Nephron progenitor cell (in vitro differentiated cells): ENCODE results near the gene PRPS1.

Experiments used
- DNase-seq: peaks from one replicate; pipeline ENCODE4 v3.0.0; 2021
- H3K27ac Mint-ChIP-seq: 2 replicates; pipeline ENCODE4 v1.8.0; 2021; ENCODE audit warnings: mild to moderate bottlenecking, moderate library complexity, mixed read lengths
- H3K27me3 Mint-ChIP-seq: 2 replicates; pipeline ENCODE4 v1.8.0; 2021; ENCODE audit warnings: mild to moderate bottlenecking, low read depth, mixed read lengths; ENCODE audit not compliant: poor library complexity
- H3K36me3 Mint-ChIP-seq: 2 replicates; pipeline ENCODE4 v1.8.0; 2021; ENCODE audit warnings: low read depth, mixed read lengths
- H3K4me1 Mint-ChIP-seq: 2 replicates; pipeline ENCODE4 v1.8.0; 2021; ENCODE audit warnings: mixed read lengths
- H3K4me3 Mint-ChIP-seq: 2 replicates; pipeline ENCODE4 v1.8.0; 2021; ENCODE audit warnings: mild to moderate bottlenecking, moderate library complexity, mixed read lengths
- H3K9me3 Mint-ChIP-seq: 2 replicates; pipeline ENCODE4 v1.8.0; 2021; ENCODE audit warnings: mild to moderate bottlenecking, moderate library complexity, mixed read lengths
- TF ChIP-seq, protein P1 (sequence below): fragments of 200-600 bp; sonication (generic); IDR thresholded peaks from 2 replicates; pipeline ENCODE4 v1.5.0; 2021; ENCODE audit warnings: antibody characterized with exemption

Gene PRPS1

GRCh38 chrX:107677501-107677901, 49.2 kb downstream of the PRPS1 start:
- TF ChIP-seq, protein P1, sequence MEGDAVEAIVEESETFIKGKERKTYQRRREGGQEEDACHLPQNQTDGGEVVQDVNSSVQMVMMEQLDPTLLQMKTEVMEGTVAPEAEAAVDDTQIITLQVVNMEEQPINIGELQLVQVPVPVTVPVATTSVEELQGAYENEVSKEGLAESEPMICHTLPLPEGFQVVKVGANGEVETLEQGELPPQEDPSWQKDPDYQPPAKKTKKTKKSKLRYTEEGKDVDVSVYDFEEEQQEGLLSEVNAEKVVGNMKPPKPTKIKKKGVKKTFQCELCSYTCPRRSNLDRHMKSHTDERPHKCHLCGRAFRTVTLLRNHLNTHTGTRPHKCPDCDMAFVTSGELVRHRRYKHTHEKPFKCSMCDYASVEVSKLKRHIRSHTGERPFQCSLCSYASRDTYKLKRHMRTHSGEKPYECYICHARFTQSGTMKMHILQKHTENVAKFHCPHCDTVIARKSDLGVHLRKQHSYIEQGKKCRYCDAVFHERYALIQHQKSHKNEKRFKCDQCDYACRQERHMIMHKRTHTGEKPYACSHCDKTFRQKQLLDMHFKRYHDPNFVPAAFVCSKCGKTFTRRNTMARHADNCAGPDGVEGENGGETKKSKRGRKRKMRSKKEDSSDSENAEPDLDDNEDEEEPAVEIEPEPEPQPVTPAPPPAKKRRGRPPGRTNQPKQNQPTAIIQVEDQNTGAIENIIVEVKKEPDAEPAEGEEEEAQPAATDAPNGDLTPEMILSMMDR, result no peak
- peak overlapping the region; percentile 78 for H3K4me3 Mint-ChIP-seq
- no peak for DNase-seq
- no peak overlapping the region for H3K27ac Mint-ChIP-seq
- no peaks in the 10 kb centered on the region for H3K36me3 Mint-ChIP-seq
- peaks cover 55% of the 10 kb centered on the region for H3K9me3 Mint-ChIP-seq
- peaks cover 29% of the 10 kb centered on the region for H3K27me3 Mint-ChIP-seq
- peaks cover 63% of the 10 kb centered on the region for H3K4me1 Mint-ChIP-seq

GRCh38 chrX:107677909-107678308, 49.6 kb downstream of the PRPS1 start:
- no peak overlapping the region for H3K4me3 Mint-ChIP-seq
- DNase-seq, result no peak
- H3K4me1 Mint-ChIP-seq, result peaks cover 67% of the 10 kb centered on the region
- peak overlapping the region; percentile 29 for H3K27ac Mint-ChIP-seq
- peaks cover 29% of the 10 kb centered on the region for H3K27me3 Mint-ChIP-seq
- TF ChIP-seq, protein P1, result no peak
- peaks cover 58% of the 10 kb centered on the region for H3K9me3 Mint-ChIP-seq
- H3K36me3 Mint-ChIP-seq, result no peaks in the 10 kb centered on the region

GRCh38 chrX:107678957-107679740, 50.8 kb downstream of the PRPS1 start:
- TF ChIP-seq, protein P1, result no peak
- peaks cover 32% of the 10 kb centered on the region for H3K27me3 Mint-ChIP-seq
- peaks cover 61% of the 10 kb centered on the region for H3K9me3 Mint-ChIP-seq
- H3K4me3 Mint-ChIP-seq, result no peak overlapping the region
- peaks cover 70% of the 10 kb centered on the region for H3K4me1 Mint-ChIP-seq
- no peak overlapping the region for H3K27ac Mint-ChIP-seq
- no peak for DNase-seq
- no peaks in the 10 kb centered on the region for H3K36me3 Mint-ChIP-seq

GRCh38 chrX:107682256-107682655, 53.9 kb downstream of the PRPS1 start:
- Mint-ChIP-seq H3K4me3 (no peak overlapping the region), H3K4me1 (peaks cover 69% of the 10 kb centered on the region), H3K36me3 (no peaks in the 10 kb centered on the region), H3K27ac (no peak overlapping the region), H3K27me3 (peaks cover 22% of the 10 kb centered on the region), H3K9me3 (peaks cover 50% of the 10 kb centered on the region)
- DNase-seq, result no peak
- TF ChIP-seq, protein P1, result no peak

- peaks cover 49% of the 10 kb centered on the region for H3K9me3 Mint-ChIP-seq
- TF ChIP-seq, protein P1, result no peak
- no peak overlapping the region for H3K4me3 Mint-ChIP-seq
- peaks cover 21% of the 10 kb centered on the region for H3K27me3 Mint-ChIP-seq
- H3K27ac Mint-ChIP-seq, result peak overlapping the region; percentile 81
- H3K36me3 Mint-ChIP-seq, result no peaks in the 10 kb centered on the region
- DNase-seq, result no peak
- peaks cover 69% of the 10 kb centered on the region for H3K4me1 Mint-ChIP-seq
These were observed 55.0 kb downstream of the PRPS1 start for GRCh38 chrX:107683124-107683895.
